22Rv1 (cell line): ENCODE data around the gene MYO9B.

Experiments used
- CTCF ChIP-seq: fragments of 450-650 bp; IDR thresholded peaks from 2 replicates; pipeline ENCODE4 v1.5.1; 2017; ENCODE audit warnings: mild to moderate bottlenecking
- ZFX ChIP-seq: fragments of 450-650 bp; IDR thresholded peaks from 2 replicates; pipeline ENCODE4 v1.6.1; 2017; ENCODE audit warnings: antibody characterized with exemption, borderline replicate concordance

- no peak for TF ChIP-seq CTCF
- TF ChIP-seq ZFX = no peak
These were observed 165.3 kb downstream of the MYO9B start for GRCh38 chr19:17240826-17241399.
